SH-SY5Y (cell line): ENCODE measurements around the gene CACHD1.

ENCODE experiments used
- GATA2 ChIP-seq: IDR thresholded peaks from 2 replicates; pipeline ENCODE4 v1.6.1; 2011; ENCODE audit warnings: mild to moderate bottlenecking, low read depth, low read length
- GATA3 ChIP-seq: IDR thresholded peaks from 2 replicates; pipeline ENCODE4 v1.6.1; 2011; ENCODE audit warnings: low read depth, mild to moderate bottlenecking, low read length, moderate library complexity

- TF ChIP-seq GATA3 (no peak), GATA2 (no peak)
Measured at GRCh38 chr1:64517640-64518039, 47.7 kb downstream of the CACHD1 start.
